Activated T-helper 17 cell treated with anti-CD3 and anti-CD28 coated beads, Interleukin-2, amount 50 U/mL, for 72 hours (primary cell): ENCODE data around the gene CCL16. TPM values are rescaled to one million over a fixed set of nuclear protein-coding genes. Genes with fewer than 3 reads are reported as not detected.

Experiments used
- ATAC-seq: fragments of 150-1000 bp; cut with Tn5 transposase; replicated peaks from 2 replicates; pipeline ENCODE4 v1.10.0; 2021; ENCODE audit warnings: mild to moderate bottlenecking, moderate library complexity
- H3K27ac Mint-ChIP-seq: one replicate; pipeline ENCODE4 v1.8.0; 2022; ENCODE audit warnings: mixed read lengths
- H3K27me3 Mint-ChIP-seq: one replicate; pipeline ENCODE4 v1.8.0; 2022; ENCODE audit warnings: mixed read lengths
- H3K36me3 Mint-ChIP-seq: one replicate; pipeline ENCODE4 v1.8.0; 2022; ENCODE audit warnings: low read depth, mild to moderate bottlenecking, mixed read lengths
- H3K4me1 Mint-ChIP-seq: one replicate; pipeline ENCODE4 v1.8.0; 2022; ENCODE audit warnings: mixed read lengths
- H3K4me3 Mint-ChIP-seq: one replicate; pipeline ENCODE4 v1.8.0; 2022; ENCODE audit warnings: mild to moderate bottlenecking, mixed read lengths
- H3K9me3 Mint-ChIP-seq: one replicate; pipeline ENCODE4 v1.8.0; 2022; ENCODE audit warnings: mixed read lengths
- total RNA-seq, 2 donors: library from RNA; stranded (reverse); gene quantifications; one replicate each; pipeline ENCODE4 v1.2.3, GENCODE V29; 2022

CCL16 gene
- total RNA-seq, 2 donors from 2014 or later = not detected

- Mint-ChIP-seq H3K9me3 (no peaks in the 10 kb centered on the region), H3K27ac (no peak overlapping the region), H3K4me3 (no peak overlapping the region), H3K36me3 (no peaks in the 10 kb centered on the region), H3K4me1 (peaks cover under 1% of the 10 kb centered on the region), H3K27me3 (no peaks in the 10 kb centered on the region)
- no peak for ATAC-seq
These were observed 45.2 kb downstream of the CCL16 start for GRCh38 chr17:35936063-35936462.

GRCh38 chr17:35934760-35935159 is 46.5 kb downstream of the CCL16 start:
- peaks cover 5% of the 10 kb centered on the region for H3K36me3 Mint-ChIP-seq
- peaks cover 7% of the 10 kb centered on the region for H3K4me1 Mint-ChIP-seq
- no peaks in the 10 kb centered on the region for H3K27me3 Mint-ChIP-seq
- H3K9me3 Mint-ChIP-seq = no peaks in the 10 kb centered on the region
- H3K4me3 Mint-ChIP-seq = no peak overlapping the region
- ATAC-seq = no peak
- H3K27ac Mint-ChIP-seq = no peak overlapping the region

GRCh38 chr17:35932586-35932985 is 48.7 kb downstream of the CCL16 start:
- no peaks in the 10 kb centered on the region for H3K27me3 Mint-ChIP-seq
- no peak for ATAC-seq
- H3K36me3 Mint-ChIP-seq = peaks cover 5% of the 10 kb centered on the region
- H3K9me3 Mint-ChIP-seq = no peaks in the 10 kb centered on the region
- H3K4me3 Mint-ChIP-seq = no peak overlapping the region
- H3K27ac Mint-ChIP-seq = no peak overlapping the region
- H3K4me1 Mint-ChIP-seq = peaks cover 7% of the 10 kb centered on the region

- peaks cover 5% of the 10 kb centered on the region for H3K36me3 Mint-ChIP-seq
- H3K4me3 Mint-ChIP-seq = no peak overlapping the region
- no peak for ATAC-seq
- H3K9me3 Mint-ChIP-seq = no peaks in the 10 kb centered on the region
- no peaks in the 10 kb centered on the region for H3K27me3 Mint-ChIP-seq
- H3K4me1 Mint-ChIP-seq = peaks cover 7% of the 10 kb centered on the region
- H3K27ac Mint-ChIP-seq = no peak overlapping the region
These were observed 49.4 kb downstream of the CCL16 start for GRCh38 chr17:35931794-35932425.

- no peaks in the 10 kb centered on the region for H3K27me3 Mint-ChIP-seq
- H3K4me3 Mint-ChIP-seq = peak within 1 kb of the TSS; percentile 82
- H3K4me1 Mint-ChIP-seq = peaks cover 7% of the 10 kb centered on the region
- ATAC-seq = peak; percentile 98
- H3K27ac Mint-ChIP-seq = peak within 1 kb of the TSS; percentile 73
- H3K9me3 Mint-ChIP-seq = no peaks in the 10 kb centered on the region
- peaks cover 5% of the 10 kb centered on the region for H3K36me3 Mint-ChIP-seq
These were observed 50.9 kb downstream of the CCL16 start, which contains the start of gene RDM1 for GRCh38 chr17:35930211-35931065. TSS of gene RDM1 (minus strand) at chr17:35930773. CDS start at chr17:35930727, 46 bp downstream.

DNA sequence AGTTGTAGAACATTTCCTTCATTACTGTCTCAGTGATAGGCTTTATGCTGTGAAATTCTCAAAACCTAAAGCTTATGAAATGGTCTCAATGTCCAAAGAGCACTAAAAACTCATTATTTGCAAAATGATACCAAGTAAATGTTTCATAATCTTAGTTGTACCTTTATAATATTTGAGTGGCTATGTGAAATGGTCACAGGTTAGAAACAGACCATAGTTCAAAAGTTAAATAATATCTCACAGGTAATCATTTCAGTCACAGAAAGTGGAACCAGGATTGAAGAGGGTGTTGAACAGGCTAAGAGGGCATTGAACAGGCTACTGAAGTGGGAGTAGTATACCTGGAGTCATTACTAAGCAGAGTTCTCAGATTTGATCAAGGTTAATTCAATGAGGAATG is 53.6 kb downstream of the CCL16 start:
- ATAC-seq = no peak
- Mint-ChIP-seq H3K4me1 (peaks cover 7% of the 10 kb centered on the region), H3K27ac (no peak overlapping the region), H3K9me3 (no peaks in the 10 kb centered on the region), H3K27me3 (no peaks in the 10 kb centered on the region), H3K36me3 (peaks cover 5% of the 10 kb centered on the region), H3K4me3 (no peak overlapping the region)

Other genes starting within 250 kb of the CCL16 start
- under 1 TPM; 0.16 to 0.63 TPM for gene RASL10B, start 249.9 kb downstream of the CCL16 start, total RNA-seq
- not detected for gene GAS2L2, start 228.3 kb downstream of the CCL16 start, total RNA-seq
- not detected for gene C17orf50, start 220.6 kb downstream of the CCL16 start, total RNA-seq
- not detected for gene MMP28, start 185.9 kb downstream of the CCL16 start, total RNA-seq
- gene TAF15, start 172.0 kb downstream of the CCL16 start, total RNA-seq = 100 to 1,000 TPM; 240 to 282 TPM
- gene HEATR9, start 112.6 kb downstream of the CCL16 start, total RNA-seq = under 1 TPM in 1 of 2 donors, not detected in 1; 0.24 TPM
- 10 to 100 TPM; 17.2 to 22.5 TPM for gene CCL5, start 101.1 kb downstream of the CCL16 start, total RNA-seq
- gene RDM1, start 50.7 kb downstream of the CCL16 start, total RNA-seq = 1 to 10 TPM; 2.0 to 4.3 TPM
- gene LYZL6, start 37.8 kb downstream of the CCL16 start, total RNA-seq = not detected
- not detected for gene CCL14, start 5.2 kb upstream of the CCL16 start, total RNA-seq
- not detected for gene CCL15, start 20.1 kb upstream of the CCL16 start, total RNA-seq
- not detected for gene CCL23, start 36.5 kb upstream of the CCL16 start, total RNA-seq
- not detected for gene CCL18, start 82.8 kb upstream of the CCL16 start, total RNA-seq
- 100 to 1,000 TPM in 1 of 2 donors, 10 to 100 TPM in 1; 75.4 to 108 TPM for gene CCL3, start 108.6 kb upstream of the CCL16 start, total RNA-seq
- 10 to 100 TPM; 26.1 to 73.9 TPM for gene CCL4, start 122.3 kb upstream of the CCL16 start, total RNA-seq
- 10 to 100 TPM in 1 of 2 donors, 1 to 10 TPM in 1; 6.1 to 24.0 TPM for gene TBC1D3B, start 195.1 kb upstream of the CCL16 start, total RNA-seq
- gene CCL3L1, start 215.3 kb upstream of the CCL16 start, total RNA-seq = 1 to 10 TPM; 5.1 to 8.5 TPM
- gene CCL4L2, start 229.6 kb upstream of the CCL16 start, total RNA-seq = 1 to 10 TPM; 2.3 to 5.5 TPM